GM12874 (cell line): ENCODE results near the gene TCHP.

Experiments used
- CTCF ChIP-seq: IDR thresholded peaks from 2 replicates; pipeline ENCODE4 v1.5.1; 2011; ENCODE audit warnings: low read depth, mild to moderate bottlenecking, control low read depth, low read length, moderate library complexity; ENCODE audit not compliant: insufficient read depth

Gene TCHP

GRCh38 chr12:109921982-109922381 is 21.9 kb downstream of the TCHP start:
- no peak for TF ChIP-seq CTCF

- TF ChIP-seq CTCF, result no peak
These were observed 23.0 kb downstream of the TCHP start for GRCh38 chr12:109923038-109923437.

GRCh38 chr12:109923481-109924245 is 23.6 kb downstream of the TCHP start:
- TF ChIP-seq CTCF, result no peak

- TF ChIP-seq CTCF, result no peak
These were observed 25.2 kb downstream of the TCHP start for GRCh38 chr12:109925185-109925840.

- no peak for TF ChIP-seq CTCF
These were observed 25.9 kb downstream of the TCHP start for GRCh38 chr12:109926016-109926415.

GRCh38 chr12:109926488-109927210 is 26.6 kb downstream of the TCHP start:
- TF ChIP-seq CTCF, result no peak

GRCh38 chr12:109927622-109928021 is 27.5 kb downstream of the TCHP start:
- peak; percentile 68 for TF ChIP-seq CTCF
